Smooth muscle cell (in vitro differentiated cells): ENCODE data around the gene CEBPB. TPM values are rescaled to one million over a fixed set of nuclear protein-coding genes. Genes with fewer than 3 reads are reported as not detected.

ENCODE experiments used
- DNase-seq: peaks from one replicate; lab custom pipeline; 2025; ENCODE audit not compliant: unreplicated experiment; lab: John Stamatoyannopoulos, UW
- H2AFZ ChIP-seq: fragments of 200-600 bp; sonication (generic); 2 replicates; pipeline ENCODE4 v1.6.0; 2016; ENCODE audit warnings: antibody characterized with exemption, low read depth, mild to moderate bottlenecking
- H3F3A ChIP-seq: fragments of 200-600 bp; sonication (generic); 2 replicates; pipeline ENCODE4 v1.6.0; 2017; ENCODE audit warnings: antibody characterized with exemption, low read depth
- H3K27ac ChIP-seq: fragments of 200-600 bp; sonication (generic); 2 replicates; pipeline ENCODE4 v1.5.1; 2016; ENCODE audit warnings: low read depth, mild to moderate bottlenecking
- H3K27me3 ChIP-seq: fragments of 200-600 bp; sonication (generic); 2 replicates; pipeline ENCODE4 v1.6.1; 2016; ENCODE audit warnings: low read depth, mild to moderate bottlenecking
- H3K36me3 ChIP-seq: fragments of 200-600 bp; sonication (generic); 2 replicates; pipeline ENCODE4 v1.5.1; 2016; ENCODE audit warnings: low read depth
- H3K4me1 ChIP-seq: fragments of 200-600 bp; sonication (generic); 2 replicates; pipeline ENCODE4 v1.5.1; 2016; ENCODE audit warnings: low read depth
- H3K4me2 ChIP-seq: fragments of 200-600 bp; sonication (generic); 2 replicates; pipeline ENCODE4 v1.6.0; 2016; ENCODE audit warnings: mild to moderate bottlenecking
- H3K4me3 ChIP-seq: fragments of 200-600 bp; sonication (generic); 2 replicates; pipeline ENCODE4 v1.5.1; 2016; ENCODE audit warnings: mild to moderate bottlenecking
- H3K79me2 ChIP-seq: fragments of 200-600 bp; sonication (generic); 2 replicates; pipeline ENCODE4 v1.6.0; 2016; ENCODE audit warnings: low read depth, mild to moderate bottlenecking
- H3K9ac ChIP-seq: fragments of 200-600 bp; sonication (generic); 2 replicates; pipeline ENCODE4 v1.6.0; 2016; ENCODE audit warnings: low read depth
- H3K9me3 ChIP-seq: fragments of 200-600 bp; sonication (generic); replicated peaks from 2 replicates; pipeline ENCODE4 v1.5.1; 2016; ENCODE audit warnings: low read depth
- H4K20me1 ChIP-seq: fragments of 200-600 bp; sonication (generic); 2 replicates; pipeline ENCODE4 v1.6.0; 2016; ENCODE audit warnings: low read depth
- WGBS: methylation state at CpG from one replicate; pipeline ENCODE4 v1.1.7; 2016; ENCODE audit warnings: low lambda C conversion rate; 5-methylcytosine and 5-hydroxymethylcytosine counted together
- polyA plus RNA-seq: library from polyadenylated mRNA; unstranded; fragments of >200 nt; fragmentation: Nextera tagmentation; extraction: Ambion mirVana; gene quantifications from 2 replicates; pipeline ENCODE4 v1.2.1, GENCODE V29; 2016
- total RNA-seq: library from RNA; depleted of rRNA; stranded (reverse); fragments of >200 nt; gene quantifications from 2 replicates; pipeline ENCODE4 v1.2.3, GENCODE V29; 2014
- TF ChIP-seq, protein P1 (sequence below): fragments of 200-600 bp; sonication (generic); IDR thresholded peaks from 2 replicates; pipeline ENCODE4 v1.5.1; 2017; ENCODE audit warnings: borderline replicate concordance, mild to moderate bottlenecking, antibody characterized with exemption; ENCODE audit not compliant: insufficient read depth, poor library complexity, severe bottlenecking

The CEBPB gene
- total RNA-seq (32.0 and 38.0 TPM in 2 replicates), polyA plus RNA-seq (112 and 117 TPM in 2 replicates)

DNA sequence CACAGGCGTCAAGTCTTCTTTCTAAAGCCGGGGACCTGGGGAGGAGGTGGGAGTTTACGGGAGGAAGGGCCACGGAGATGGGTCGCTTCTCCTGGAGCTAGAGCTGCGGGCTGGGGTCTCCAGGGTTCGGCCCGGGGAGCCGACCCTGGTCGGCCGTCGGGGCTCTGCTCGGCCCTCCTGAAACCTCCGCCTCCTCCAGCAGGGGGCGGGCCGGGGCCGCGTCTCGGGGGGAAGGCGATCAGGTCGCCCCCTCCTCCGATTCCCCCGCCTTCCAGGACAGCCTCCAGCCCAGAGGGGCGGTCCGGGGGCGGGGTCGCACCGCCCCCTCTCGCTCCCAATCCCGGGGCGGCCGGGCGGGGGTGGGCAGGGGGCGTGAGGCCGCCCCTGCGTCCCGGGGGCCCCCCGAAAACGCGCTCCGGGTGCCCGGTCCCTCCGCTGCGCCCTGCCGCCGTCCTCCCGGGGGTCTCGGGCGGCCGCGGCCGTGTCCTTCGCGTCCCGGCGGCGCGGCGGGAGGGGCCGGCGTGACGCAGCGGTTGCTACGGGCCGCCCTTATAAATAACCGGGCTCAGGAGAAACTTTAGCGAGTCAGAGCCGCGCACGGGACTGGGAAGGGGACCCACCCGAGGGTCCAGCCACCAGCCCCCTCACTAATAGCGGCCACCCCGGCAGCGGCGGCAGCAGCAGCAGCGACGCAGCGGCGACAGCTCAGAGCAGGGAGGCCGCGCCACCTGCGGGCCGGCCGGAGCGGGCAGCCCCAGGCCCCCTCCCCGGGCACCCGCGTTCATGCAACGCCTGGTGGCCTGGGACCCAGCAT, at the start of gene CEBPB:
TSS of gene CEBPB (plus strand) at position 580 of the 814 bp plus-strand sequence. CDS start at position 784, 204 bp downstream.
- peak; percentile 96 for DNase-seq
- H3K4me2 ChIP-seq = peak within 1 kb of the TSS; percentile 98

GRCh38 chr20:50141018-50141675, 49.5 kb upstream of the CEBPB start:
- peaks cover 76% of the 10 kb centered on the region for H4K20me1 ChIP-seq
- no peak overlapping the region for H2AFZ ChIP-seq
- no peaks in the 10 kb centered on the region for H3K27me3 ChIP-seq
- H3K9me3 ChIP-seq = no peaks in the 10 kb centered on the region
- WGBS = 89% methylated on average over 6 of the region's 6 CpGs
- peaks cover 81% of the 10 kb centered on the region for H3K79me2 ChIP-seq
- no peak for DNase-seq
- no peak overlapping the region for H3K9ac ChIP-seq
- no peak overlapping the region for H3K4me3 ChIP-seq
- peaks cover 11% of the 10 kb centered on the region for H3F3A ChIP-seq
- H3K4me1 ChIP-seq = no peaks in the 10 kb centered on the region
- no peak overlapping the region for H3K4me2 ChIP-seq
- peak overlapping the region; percentile 7 for H3K27ac ChIP-seq
- TF ChIP-seq, protein P1, sequence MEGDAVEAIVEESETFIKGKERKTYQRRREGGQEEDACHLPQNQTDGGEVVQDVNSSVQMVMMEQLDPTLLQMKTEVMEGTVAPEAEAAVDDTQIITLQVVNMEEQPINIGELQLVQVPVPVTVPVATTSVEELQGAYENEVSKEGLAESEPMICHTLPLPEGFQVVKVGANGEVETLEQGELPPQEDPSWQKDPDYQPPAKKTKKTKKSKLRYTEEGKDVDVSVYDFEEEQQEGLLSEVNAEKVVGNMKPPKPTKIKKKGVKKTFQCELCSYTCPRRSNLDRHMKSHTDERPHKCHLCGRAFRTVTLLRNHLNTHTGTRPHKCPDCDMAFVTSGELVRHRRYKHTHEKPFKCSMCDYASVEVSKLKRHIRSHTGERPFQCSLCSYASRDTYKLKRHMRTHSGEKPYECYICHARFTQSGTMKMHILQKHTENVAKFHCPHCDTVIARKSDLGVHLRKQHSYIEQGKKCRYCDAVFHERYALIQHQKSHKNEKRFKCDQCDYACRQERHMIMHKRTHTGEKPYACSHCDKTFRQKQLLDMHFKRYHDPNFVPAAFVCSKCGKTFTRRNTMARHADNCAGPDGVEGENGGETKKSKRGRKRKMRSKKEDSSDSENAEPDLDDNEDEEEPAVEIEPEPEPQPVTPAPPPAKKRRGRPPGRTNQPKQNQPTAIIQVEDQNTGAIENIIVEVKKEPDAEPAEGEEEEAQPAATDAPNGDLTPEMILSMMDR = no peak
- H3K36me3 ChIP-seq = no peaks in the 10 kb centered on the region

More for the DNA sequence above, at the start of gene CEBPB:
- Histone ChIP-seq H3K9me3 (no peaks in the 10 kb centered on the region), H3K79me2 (peaks cover 31% of the 10 kb centered on the region), H3K4me1 (peaks cover 24% of the 10 kb centered on the region), H3K4me3 (peak within 1 kb of the TSS; percentile 95), H2AFZ (peak within 1 kb of the TSS; percentile 35), H3F3A (peaks cover 18% of the 10 kb centered on the region), H4K20me1 (peaks cover 38% of the 10 kb centered on the region), H3K27ac (peak within 1 kb of the TSS; percentile 100), H3K36me3 (no peaks in the 10 kb centered on the region), H3K9ac (peak within 1 kb of the TSS; percentile 99), H3K27me3 (no peaks in the 10 kb centered on the region)
- 2% methylated on average over 42 of the region's 89 CpGs for WGBS
- TF ChIP-seq, protein P1 = peak; percentile 84

GRCh38 chr20:50141811-50142561, 48.6 kb upstream of the CEBPB start:
- Histone ChIP-seq H3F3A (peaks cover 11% of the 10 kb centered on the region), H3K36me3 (no peaks in the 10 kb centered on the region), H3K27me3 (no peaks in the 10 kb centered on the region), H3K27ac (peak overlapping the region; percentile 7), H3K4me1 (peaks cover 5% of the 10 kb centered on the region), H3K79me2 (peaks cover 81% of the 10 kb centered on the region), H3K4me3 (no peak overlapping the region), H3K4me2 (no peak overlapping the region), H4K20me1 (peaks cover 68% of the 10 kb centered on the region), H2AFZ (no peak overlapping the region), H3K9ac (no peak overlapping the region), H3K9me3 (no peaks in the 10 kb centered on the region)
- DNase-seq = no peak
- 88% methylated on average over 12 of the region's 12 CpGs for WGBS
- TF ChIP-seq, protein P1 = no peak
